Endothelial cell of umbilical vein (primary cell): ENCODE data around the gene ARRB1. TPM values are rescaled to one million over a fixed set of nuclear protein-coding genes. Genes with fewer than 3 reads are reported as not detected.

Experiments
- BruUV-seq: library from RNA; stranded (reverse); fragments of 400-500 nt; replicated peaks from 2 replicates; lab custom pipeline; 2021; lab: Mats Ljungman, UMichigan
- CTCF ChIA-PET: fragments of 300-600, 350-600 bp; sonication (Branson Sonifier 250); formaldehyde crosslinking; loops from one replicate; lab custom pipeline; 2021; ENCODE audit warnings: antibody characterized with exemption, inconsistent platforms; lab: Charles Lee
- POLR2A ChIA-PET: fragments of 300-600, 350-600 bp; sonication (Branson Sonifier 250); formaldehyde crosslinking; loops from one replicate; lab custom pipeline; 2021; ENCODE audit warnings: antibody characterized with exemption, inconsistent platforms; lab: Charles Lee
- DNase-seq: peaks from one replicate; pipeline ENCODE4 v3.0.0-alpha.2; 2011; ENCODE audit warnings: low read depth, low spot score
- FAIRE-seq: peaks from 2 replicates; lab custom pipeline; 2011; peaks lifted over from hg19 to GRCh38; lab: Jason Lieb, UNC
- H2AFZ ChIP-seq: 2 replicates; pipeline ENCODE4 v1.6.0; 2012; ENCODE audit warnings: low read depth, low read length, control low read depth, inconsistent platforms
- H3K27ac ChIP-seq: 2 replicates; pipeline ENCODE4 v1.5.1; 2011; ENCODE audit warnings: low read depth, mild to moderate bottlenecking, control low read depth, low read length, moderate library complexity; ENCODE audit not compliant: insufficient read depth
- H3K27me3 ChIP-seq, 2 experiments: 2 replicates each; pipeline versions ENCODE4 v1.6.0 to v1.6.1; 2011; ENCODE audit warnings: low read length in 2 of 2, mixed read lengths in 1 of 2; ENCODE audit not compliant: control insufficient read depth in 2 of 2, insufficient read depth in 2 of 2
- H3K36me3 ChIP-seq, 2 experiments: 2 replicates in 1 of 2; 3 replicates in 1 of 2; pipeline ENCODE4 v1.5.1; 2011; ENCODE audit warnings: low read length in 2 of 2, mild to moderate bottlenecking in 1 of 2, moderate library complexity in 1 of 2; ENCODE audit not compliant: control insufficient read depth in 2 of 2, insufficient read depth in 2 of 2; ENCODE audit errors: extremely low read depth in 1 of 2
- H3K4me1 ChIP-seq: 3 replicates; pipeline ENCODE4 v1.5.1; 2011; ENCODE audit warnings: mild to moderate bottlenecking, low read length; ENCODE audit not compliant: control insufficient read depth, insufficient read depth; ENCODE audit errors: extremely low read depth
- H3K4me2 ChIP-seq: 2 replicates; pipeline ENCODE4 v1.6.1; 2011; ENCODE audit warnings: low read length, control low read depth, mixed read lengths; ENCODE audit not compliant: insufficient read depth
- H3K4me3 ChIP-seq, 3 experiments: fragments of 200-600 bp in 1 of 3; sonication (generic), shearing (Covaris generic) in 1 of 3; replicated peaks in 1 of 3; 2 replicates each; pipeline ENCODE4 v1.5.1; 2011 to 2016; ENCODE audit warnings: control low read depth in 3 of 3, low read length in 3 of 3, mild to moderate bottlenecking in 2 of 3, inconsistent platforms in 1 of 3, low read depth in 1 of 3, moderate library complexity in 1 of 3; ENCODE audit not compliant: insufficient read depth in 1 of 3
- H3K79me2 ChIP-seq: 2 replicates; pipeline ENCODE4 v1.6.0; 2012; ENCODE audit warnings: low read length, inconsistent platforms; ENCODE audit not compliant: control insufficient read depth, insufficient read depth
- H3K9ac ChIP-seq: replicated peaks from 2 replicates; pipeline ENCODE3; 2011; ENCODE audit warnings: low read length, control low read depth; ENCODE audit not compliant: insufficient read depth; ENCODE audit errors: extremely low read depth
- H3K9me1 ChIP-seq: replicated peaks from 3 replicates; pipeline ENCODE4 v1.6.0; 2011; ENCODE audit warnings: mild to moderate bottlenecking, low read length; ENCODE audit not compliant: control insufficient read depth, insufficient read depth; ENCODE audit errors: extremely low read depth
- H3K9me3 ChIP-seq: replicated peaks from 2 replicates; pipeline ENCODE4 v1.5.1; 2012; ENCODE audit warnings: low read length, inconsistent platforms; ENCODE audit not compliant: control insufficient read depth, insufficient read depth
- H4K20me1 ChIP-seq: replicated peaks from 2 replicates; pipeline ENCODE3; 2011; ENCODE audit warnings: mild to moderate bottlenecking, low read length; ENCODE audit not compliant: control insufficient read depth, insufficient read depth; ENCODE audit errors: extremely low read depth
- EZH2 ChIP-seq: IDR thresholded peaks from 2 replicates; pipeline ENCODE4 v1.6.1; 2012; ENCODE audit warnings: borderline replicate concordance, low read depth, mild to moderate bottlenecking, moderate library complexity, low read length, inconsistent platforms; ENCODE audit not compliant: severe bottlenecking
- FOS ChIP-seq: IDR thresholded peaks from 2 replicates; pipeline ENCODE4 v1.6.1; 2011; ENCODE audit warnings: mild to moderate bottlenecking, low read length, moderate library complexity, borderline replicate concordance; ENCODE audit not compliant: insufficient read depth
- GATA2 ChIP-seq: IDR thresholded peaks from 2 replicates; pipeline ENCODE4 v1.7.0; 2011; ENCODE audit warnings: low read depth, mild to moderate bottlenecking, moderate library complexity, mixed read lengths, low read length; ENCODE audit not compliant: insufficient read length, insufficient read depth
- JUN ChIP-seq: IDR thresholded peaks from 2 replicates; pipeline ENCODE4 v1.6.1; 2011; ENCODE audit warnings: borderline replicate concordance, low read depth; ENCODE audit not compliant: insufficient read length, insufficient read depth
- MAX ChIP-seq: IDR thresholded peaks from 2 replicates; pipeline ENCODE4 v1.6.1; 2011; ENCODE audit not compliant: insufficient read depth, insufficient read length
- MYC ChIP-seq: IDR thresholded peaks from one replicate; pipeline ENCODE4 v1.6.1; 2011; ENCODE audit warnings: mild to moderate bottlenecking, low read depth, low read length
- POLR2A ChIP-seq: IDR thresholded peaks from 2 replicates; pipeline ENCODE4 v1.6.1; 2012; ENCODE audit warnings: low read depth, mild to moderate bottlenecking, control low read depth, low read length
- POLR2AphosphoS5 ChIP-seq: IDR thresholded peaks from 2 replicates; pipeline ENCODE4 v1.6.1; 2012; ENCODE audit warnings: low read depth, mild to moderate bottlenecking, control low read depth, low read length, moderate library complexity; ENCODE audit not compliant: insufficient read depth
- dilution Hi-C: fragments of 300-500 bp; cut with MboI; formaldehyde crosslinking; loops from one replicate; pipeline ENCODE4 v1.15.0; 2019; ENCODE audit warnings: low sequenced_read_pairs; ENCODE audit not compliant: extremely low pct_ligation_motif_present
- intact Hi-C: fragments of 100-400 bp; cut with micrococcal nuclease; formaldehyde crosslinking; loops from one replicate; pipeline ENCODE4 v1.10.0; 2022
- polyA plus RNA-seq, 4 experiments: library from polyadenylated mRNA; depleted of rRNA in 3 of 4; stranded (reverse) in 3 of 4; unstranded in 1 of 4; fragments of >200 nt; gene quantifications; 2 replicates each; pipeline versions ENCODE4 v1.2.1 to v1.2.3, GENCODE V29; 2011 to 2012; ENCODE audit warnings: missing spikeins in 1 of 4
- total RNA-seq: library from RNA; stranded (reverse); gene quantifications from 2 replicates; pipeline ENCODE4 v1.2.3, GENCODE V29; 2021
- TF ChIP-seq, protein P1 (sequence below), 2 donors: IDR thresholded peaks; 1 replicate in 1 of 2; 2 replicates in 1 of 2; pipeline ENCODE4 v1.5.1; 2011; ENCODE audit warnings: low read length in 2 of 2, mild to moderate bottlenecking in 2 of 2, moderate library complexity in 2 of 2, control low read depth in 1 of 2, inconsistent platforms in 1 of 2, low read depth in 1 of 2; ENCODE audit not compliant: insufficient read depth in 1 of 2; ENCODE audit errors: extremely low read depth in 1 of 2

The ARRB1 gene
- total and polyA plus RNA-seq, 2 donors (not counting 3 experiments of a cell fraction or from before 2014, with no cell fraction given) = 63.9 to 92.6 TPM

DNA sequence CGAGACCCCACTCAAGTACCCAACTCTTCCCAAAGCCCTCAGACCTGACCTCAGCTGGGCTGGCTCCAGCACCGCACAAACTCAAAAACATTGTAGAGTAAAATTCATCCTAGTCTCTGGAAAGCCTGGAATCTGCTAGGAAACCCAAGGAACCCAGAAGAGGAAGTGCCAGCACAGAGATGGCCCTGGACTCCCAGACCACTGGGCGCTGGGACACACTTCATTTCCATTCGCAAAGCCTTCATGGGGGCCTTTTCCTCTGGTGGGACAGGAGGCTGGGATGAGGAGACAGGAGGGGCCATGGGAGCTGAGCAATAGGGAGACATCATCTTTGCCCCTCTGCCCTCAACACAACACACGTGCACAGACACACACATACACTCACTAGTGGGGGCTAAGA lies 30.8 kb downstream of the ARRB1 start:
- Histone ChIP-seq H3K4me1 (peaks cover 11% of the 10 kb centered on the region), H3K27ac (no peak overlapping the region), H3K9me1 (no peaks in the 10 kb centered on the region), H3K36me3 (peaks cover 2 to 8% of the 10 kb centered on the region in 2 experiments), H3K4me2 (no peak overlapping the region), H3K9me3 (no peaks in the 10 kb centered on the region), H2AFZ (no peak overlapping the region), H3K4me3 (no peak overlapping the region), H4K20me1 (no peaks in the 10 kb centered on the region), H3K79me2 (peaks cover 6% of the 10 kb centered on the region), H3K9ac (no peak overlapping the region), H3K27me3 (no peaks in the 10 kb centered on the region)
- intact Hi-C loops (no loop called here), dilution Hi-C loops (no loop called here)
- TF ChIP-seq EZH2 (no peak), POLR2A (no peak), JUN (no peak), MAX (no peak), GATA2 (no peak), POLR2AphosphoS5 (no peak), MYC (no peak), FOS (no peak)
- TF ChIP-seq, protein P1, sequence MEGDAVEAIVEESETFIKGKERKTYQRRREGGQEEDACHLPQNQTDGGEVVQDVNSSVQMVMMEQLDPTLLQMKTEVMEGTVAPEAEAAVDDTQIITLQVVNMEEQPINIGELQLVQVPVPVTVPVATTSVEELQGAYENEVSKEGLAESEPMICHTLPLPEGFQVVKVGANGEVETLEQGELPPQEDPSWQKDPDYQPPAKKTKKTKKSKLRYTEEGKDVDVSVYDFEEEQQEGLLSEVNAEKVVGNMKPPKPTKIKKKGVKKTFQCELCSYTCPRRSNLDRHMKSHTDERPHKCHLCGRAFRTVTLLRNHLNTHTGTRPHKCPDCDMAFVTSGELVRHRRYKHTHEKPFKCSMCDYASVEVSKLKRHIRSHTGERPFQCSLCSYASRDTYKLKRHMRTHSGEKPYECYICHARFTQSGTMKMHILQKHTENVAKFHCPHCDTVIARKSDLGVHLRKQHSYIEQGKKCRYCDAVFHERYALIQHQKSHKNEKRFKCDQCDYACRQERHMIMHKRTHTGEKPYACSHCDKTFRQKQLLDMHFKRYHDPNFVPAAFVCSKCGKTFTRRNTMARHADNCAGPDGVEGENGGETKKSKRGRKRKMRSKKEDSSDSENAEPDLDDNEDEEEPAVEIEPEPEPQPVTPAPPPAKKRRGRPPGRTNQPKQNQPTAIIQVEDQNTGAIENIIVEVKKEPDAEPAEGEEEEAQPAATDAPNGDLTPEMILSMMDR (IDR thresholded peaks at IDR 0.05; ENCODE audit: extremely low read depth in 1 of 2, insufficient read depth in 1 of 2, low read depth in 1 of 2, low read length in 2 of 2) = no peak
- FAIRE-seq = no peak
- POLR2A ChIA-PET = no interaction called here
- no TSS peak for BruUV-seq
- DNase-seq = peak; percentile 8
- CTCF ChIA-PET = no interaction called here
